Measurements from ENCODE around the gene FIBCD1. TPM values are rescaled to one million over a fixed set of nuclear protein-coding genes. Genes with fewer than 3 reads are reported as not detected.

Gene FIBCD1
- total RNA-seq, 2 donors from 2014 or later = 0.20 to 4.6 TPM

- TF ChIP-seq, protein P1, sequence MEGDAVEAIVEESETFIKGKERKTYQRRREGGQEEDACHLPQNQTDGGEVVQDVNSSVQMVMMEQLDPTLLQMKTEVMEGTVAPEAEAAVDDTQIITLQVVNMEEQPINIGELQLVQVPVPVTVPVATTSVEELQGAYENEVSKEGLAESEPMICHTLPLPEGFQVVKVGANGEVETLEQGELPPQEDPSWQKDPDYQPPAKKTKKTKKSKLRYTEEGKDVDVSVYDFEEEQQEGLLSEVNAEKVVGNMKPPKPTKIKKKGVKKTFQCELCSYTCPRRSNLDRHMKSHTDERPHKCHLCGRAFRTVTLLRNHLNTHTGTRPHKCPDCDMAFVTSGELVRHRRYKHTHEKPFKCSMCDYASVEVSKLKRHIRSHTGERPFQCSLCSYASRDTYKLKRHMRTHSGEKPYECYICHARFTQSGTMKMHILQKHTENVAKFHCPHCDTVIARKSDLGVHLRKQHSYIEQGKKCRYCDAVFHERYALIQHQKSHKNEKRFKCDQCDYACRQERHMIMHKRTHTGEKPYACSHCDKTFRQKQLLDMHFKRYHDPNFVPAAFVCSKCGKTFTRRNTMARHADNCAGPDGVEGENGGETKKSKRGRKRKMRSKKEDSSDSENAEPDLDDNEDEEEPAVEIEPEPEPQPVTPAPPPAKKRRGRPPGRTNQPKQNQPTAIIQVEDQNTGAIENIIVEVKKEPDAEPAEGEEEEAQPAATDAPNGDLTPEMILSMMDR (IDR thresholded peaks at IDR 0.05) = no peak
- no peaks in the 10 kb centered on the region for H3K9me3 ChIP-seq
- H3K36me3 ChIP-seq = no peaks in the 10 kb centered on the region
- H3K27ac ChIP-seq = no peak overlapping the region
- H3K27me3 ChIP-seq = no peaks in the 10 kb centered on the region
- H3K4me3 ChIP-seq = no peak overlapping the region
- H3K4me1 ChIP-seq = no peaks in the 10 kb centered on the region
- no peak for DNase-seq (ENCODE audit: low spot score)
Observed at GRCh38 chr9:130921989-130922892, 16.8 kb downstream of the FIBCD1 start.

- no peaks in the 10 kb centered on the region for H3K27me3 ChIP-seq
- no peaks in the 10 kb centered on the region for H3K36me3 ChIP-seq
- no peak for DNase-seq (ENCODE audit: low spot score)
- no peaks in the 10 kb centered on the region for H3K4me1 ChIP-seq
- no peak overlapping the region for H3K27ac ChIP-seq
- H3K4me3 ChIP-seq = no peak overlapping the region
- no peaks in the 10 kb centered on the region for H3K9me3 ChIP-seq
- TF ChIP-seq, protein P1 (IDR thresholded peaks at IDR 0.05) = no peak
Observed at GRCh38 chr9:130921300-130921988, 17.6 kb downstream of the FIBCD1 start.

GRCh38 chr9:130920762-130921299 is 18.2 kb downstream of the FIBCD1 start:
- TF ChIP-seq, protein P1 (IDR thresholded peaks at IDR 0.05) = no peak
- Histone ChIP-seq H3K36me3 (no peaks in the 10 kb centered on the region), H3K27me3 (no peaks in the 10 kb centered on the region), H3K9me3 (no peaks in the 10 kb centered on the region), H3K27ac (no peak overlapping the region), H3K4me1 (no peaks in the 10 kb centered on the region), H3K4me3 (no peak overlapping the region)
- DNase-seq (ENCODE audit: low spot score) = no peak

- Histone ChIP-seq H3K27ac (no peak overlapping the region), H3K4me3 (no peak overlapping the region), H3K27me3 (no peaks in the 10 kb centered on the region), H3K9me3 (no peaks in the 10 kb centered on the region), H3K36me3 (no peaks in the 10 kb centered on the region), H3K4me1 (no peaks in the 10 kb centered on the region)
- TF ChIP-seq, protein P1 (IDR thresholded peaks at IDR 0.05) = no peak
- DNase-seq (ENCODE audit: low spot score) = no peak
Observed at GRCh38 chr9:130920233-130920632, 18.8 kb downstream of the FIBCD1 start.

DNA sequence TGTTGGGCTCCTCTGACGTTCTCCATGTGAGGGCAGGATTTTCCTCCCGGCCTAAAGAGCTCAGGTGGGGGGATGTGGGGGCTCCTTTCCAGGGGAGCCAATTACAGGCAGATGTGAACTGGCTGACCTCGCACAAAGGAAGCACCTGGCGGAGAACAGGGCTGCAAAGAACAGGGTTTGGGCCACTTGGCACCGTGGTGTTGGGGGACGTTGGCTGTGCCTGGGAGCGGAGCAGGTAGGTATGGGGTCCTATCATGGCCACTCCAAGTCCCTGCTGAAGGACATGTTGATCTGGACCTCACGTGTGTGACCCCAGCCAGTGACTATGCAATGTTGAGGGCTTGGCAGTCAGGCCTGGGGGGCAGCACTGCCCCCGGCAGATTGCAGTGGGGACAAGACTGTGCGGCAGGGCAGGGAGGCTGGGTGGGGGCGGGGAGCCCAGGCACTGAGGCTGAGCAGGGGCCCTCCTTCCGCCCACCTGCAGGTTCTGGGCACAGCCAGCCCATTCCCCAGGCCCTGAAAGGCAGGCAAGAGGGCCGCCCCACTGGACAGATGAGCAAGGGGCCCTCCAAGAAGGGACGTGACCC is 19.4 kb downstream of the FIBCD1 start:
- H3K27me3 ChIP-seq = no peaks in the 10 kb centered on the region
- no peak for DNase-seq (ENCODE audit: low spot score)
- TF ChIP-seq, protein P1 (IDR thresholded peaks at IDR 0.05) = no peak
- no peaks in the 10 kb centered on the region for H3K4me1 ChIP-seq
- no peak overlapping the region for H3K4me3 ChIP-seq
- no peaks in the 10 kb centered on the region for H3K36me3 ChIP-seq
- H3K27ac ChIP-seq = no peak overlapping the region
- H3K9me3 ChIP-seq = no peaks in the 10 kb centered on the region
